A673 (cell line): Measurements from ENCODE around the gene GPC6. TPM values are rescaled to one million over a fixed set of nuclear protein-coding genes. Genes with fewer than 3 reads are reported as not detected.

Experiments
- BruUV-seq: library from RNA; stranded (reverse); fragments of 400-500 nt; replicated peaks from 2 replicates; lab custom pipeline; 2021; lab: Mats Ljungman, UMichigan
- CTCF ChIA-PET: fragments of 300-600 bp; sonication (Branson Sonifier 250); formaldehyde crosslinking; loops from one replicate; lab custom pipeline; 2022; ENCODE audit warnings: antibody characterized with exemption; lab: Charles Lee
- POLR2A ChIA-PET: fragments of 300-600 bp; sonication (Branson Sonifier 250); formaldehyde crosslinking; loops from one replicate; lab custom pipeline; 2022; ENCODE audit warnings: antibody characterized with exemption; ENCODE audit not compliant: low non-redundant PET; lab: Charles Lee
- DNase-seq: peaks from one replicate; pipeline ENCODE4 v3.0.0-alpha.2; 2015; ENCODE audit warnings: low spot score
- H3K27ac ChIP-seq: fragments of 200-600 bp; sonication (generic); 2 replicates; pipeline ENCODE4 v1.5.1; 2016; ENCODE audit warnings: mixed run types, low read depth, mild to moderate bottlenecking, mixed read lengths, antibody characterized with exemption, low read length; ENCODE audit not compliant: poor library complexity, severe bottlenecking
- H3K27me3 ChIP-seq: fragments of 200-600 bp; sonication (generic); replicated peaks from 2 replicates; pipeline ENCODE4 v1.6.1; 2017; ENCODE audit warnings: mixed run types, low read depth, mild to moderate bottlenecking, mixed read lengths, antibody characterized with exemption, low read length; ENCODE audit not compliant: insufficient read depth, poor library complexity
- H3K36me3 ChIP-seq: fragments of 200-600 bp; sonication (generic); 2 replicates; pipeline ENCODE4 v1.6.1; 2016; ENCODE audit warnings: mixed run types, mild to moderate bottlenecking, mixed read lengths, antibody characterized with exemption, low read length; ENCODE audit not compliant: insufficient read depth, poor library complexity, severe bottlenecking
- H3K4me1 ChIP-seq: fragments of 200-600 bp; sonication (generic); 2 replicates; pipeline ENCODE4 v1.6.1; 2017; ENCODE audit warnings: mixed run types, mild to moderate bottlenecking, mixed read lengths, antibody characterized with exemption, low read length; ENCODE audit not compliant: insufficient read depth, poor library complexity, severe bottlenecking
- H3K4me3 ChIP-seq: fragments of 200-600 bp; sonication (generic); 2 replicates; pipeline ENCODE4 v1.5.1; 2016; ENCODE audit warnings: low read depth, mixed run types, mild to moderate bottlenecking, mixed read lengths, low read length; ENCODE audit not compliant: poor library complexity, severe bottlenecking
- H3K9me3 ChIP-seq: fragments of 200-600 bp; sonication (generic); 2 replicates; pipeline ENCODE4 v1.6.1; 2016; ENCODE audit warnings: mixed run types, low read depth, mild to moderate bottlenecking, mixed read lengths, antibody characterized with exemption, low read length; ENCODE audit not compliant: poor library complexity, severe bottlenecking
- EZH2 ChIP-seq: fragments of 200-600 bp; sonication (generic); IDR thresholded peaks from 2 replicates; pipeline ENCODE4 v1.6.1; 2017; ENCODE audit warnings: borderline replicate concordance, low read depth, mild to moderate bottlenecking, mixed read lengths, antibody characterized with exemption, low read length; ENCODE audit not compliant: poor library complexity, severe bottlenecking
- intact Hi-C: fragments of 100-400 bp; cut with micrococcal nuclease; formaldehyde crosslinking; loops from one replicate; pipeline ENCODE4 v1.10.0; 2022; ENCODE audit not compliant: unreplicated experiment
- total RNA-seq: library from RNA; stranded (reverse); gene quantifications from 2 replicates; pipeline ENCODE4 v1.2.3, GENCODE V29; 2021
- TF ChIP-seq, protein P1 (sequence below): fragments of 300-800, 200-600 bp; sonication (generic); conservative IDR thresholded peaks from 2 replicates; pipeline ENCODE4 v1.5.1; 2017; ENCODE audit warnings: low read depth, mild to moderate bottlenecking, antibody characterized with exemption, low read length, moderate library complexity, mixed read lengths

GPC6 gene
- total RNA-seq, 1 experiment from 2014 or later, result 23.3 TPM

DNA sequence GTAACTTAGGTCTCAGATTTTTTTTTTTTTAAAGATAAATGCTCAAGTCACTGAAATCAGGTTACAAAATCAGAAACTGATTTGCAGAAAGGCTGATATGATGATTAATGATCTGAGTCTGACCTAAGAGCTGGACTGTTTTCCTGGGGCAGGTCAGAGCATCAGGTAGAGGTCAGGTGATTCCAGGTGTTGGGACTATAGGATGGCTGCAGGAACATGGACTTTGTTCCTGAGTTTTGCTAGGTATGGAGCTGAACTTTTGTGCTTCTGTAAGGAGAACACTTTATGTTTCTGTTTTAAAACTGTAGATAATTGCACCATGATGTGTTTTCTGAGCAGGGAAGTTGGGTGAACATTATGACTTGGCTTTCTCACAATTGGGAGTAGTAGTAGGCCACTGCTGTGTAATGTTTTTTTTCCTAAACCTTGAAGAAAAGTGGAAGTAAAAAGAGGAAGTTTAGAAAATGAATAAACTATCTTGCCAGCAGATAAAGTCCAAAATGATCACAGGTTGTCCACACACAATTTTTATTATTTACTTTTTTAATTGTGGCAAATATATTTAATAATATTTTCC, 955.7 kb downstream of the GPC6 start:
- BruUV-seq, result no TSS peak
- ChIA-PET CTCF (interaction anchor here (0.7 kb wide), 1 partner anchor 180 kb away, joined by 3 read pairs; no protein-coding TSS in a partner anchor), POLR2A (no interaction called here)
- intact Hi-C loops, result no loop called here
- DNase-seq, result no peak
- Histone ChIP-seq H3K4me1 (peaks cover 12% of the 10 kb centered on the region), H3K9me3 (no peaks in the 10 kb centered on the region), H3K36me3 (no peaks in the 10 kb centered on the region), H3K27me3 (no peaks in the 10 kb centered on the region), H3K27ac (no peak overlapping the region), H3K4me3 (no peak overlapping the region)
- TF ChIP-seq, protein P1, sequence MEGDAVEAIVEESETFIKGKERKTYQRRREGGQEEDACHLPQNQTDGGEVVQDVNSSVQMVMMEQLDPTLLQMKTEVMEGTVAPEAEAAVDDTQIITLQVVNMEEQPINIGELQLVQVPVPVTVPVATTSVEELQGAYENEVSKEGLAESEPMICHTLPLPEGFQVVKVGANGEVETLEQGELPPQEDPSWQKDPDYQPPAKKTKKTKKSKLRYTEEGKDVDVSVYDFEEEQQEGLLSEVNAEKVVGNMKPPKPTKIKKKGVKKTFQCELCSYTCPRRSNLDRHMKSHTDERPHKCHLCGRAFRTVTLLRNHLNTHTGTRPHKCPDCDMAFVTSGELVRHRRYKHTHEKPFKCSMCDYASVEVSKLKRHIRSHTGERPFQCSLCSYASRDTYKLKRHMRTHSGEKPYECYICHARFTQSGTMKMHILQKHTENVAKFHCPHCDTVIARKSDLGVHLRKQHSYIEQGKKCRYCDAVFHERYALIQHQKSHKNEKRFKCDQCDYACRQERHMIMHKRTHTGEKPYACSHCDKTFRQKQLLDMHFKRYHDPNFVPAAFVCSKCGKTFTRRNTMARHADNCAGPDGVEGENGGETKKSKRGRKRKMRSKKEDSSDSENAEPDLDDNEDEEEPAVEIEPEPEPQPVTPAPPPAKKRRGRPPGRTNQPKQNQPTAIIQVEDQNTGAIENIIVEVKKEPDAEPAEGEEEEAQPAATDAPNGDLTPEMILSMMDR, result no peak
- TF ChIP-seq EZH2, result no peak

DNA sequence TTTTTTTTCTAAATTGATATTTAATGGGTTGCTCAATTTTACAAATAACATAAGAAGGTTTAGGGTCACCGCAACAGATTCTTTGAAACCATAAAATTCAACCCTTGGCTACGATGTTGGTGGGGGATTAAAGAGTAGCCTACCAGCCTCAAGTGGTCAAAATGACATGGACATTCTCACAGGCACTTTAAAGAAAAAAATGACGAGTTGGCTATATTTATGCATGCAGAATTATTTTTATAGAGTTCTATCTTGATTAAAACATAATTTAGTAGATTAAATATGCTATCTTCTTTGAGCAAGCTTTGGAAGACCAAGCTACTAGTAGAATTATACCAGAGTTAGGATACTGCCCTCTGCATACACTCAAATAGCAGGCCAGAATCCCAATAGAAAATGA, 959.9 kb downstream of the GPC6 start:
- ChIA-PET CTCF (no interaction called here), POLR2A (no interaction called here)
- no peak for DNase-seq
- Histone ChIP-seq H3K4me3 (no peak overlapping the region), H3K9me3 (no peaks in the 10 kb centered on the region), H3K36me3 (no peaks in the 10 kb centered on the region), H3K27ac (no peak overlapping the region), H3K4me1 (peaks cover 19% of the 10 kb centered on the region), H3K27me3 (no peaks in the 10 kb centered on the region)
- no TSS peak for BruUV-seq
- intact Hi-C loops, result no loop called here
- TF ChIP-seq, protein P1, result no peak
- TF ChIP-seq EZH2, result no peak

DNA sequence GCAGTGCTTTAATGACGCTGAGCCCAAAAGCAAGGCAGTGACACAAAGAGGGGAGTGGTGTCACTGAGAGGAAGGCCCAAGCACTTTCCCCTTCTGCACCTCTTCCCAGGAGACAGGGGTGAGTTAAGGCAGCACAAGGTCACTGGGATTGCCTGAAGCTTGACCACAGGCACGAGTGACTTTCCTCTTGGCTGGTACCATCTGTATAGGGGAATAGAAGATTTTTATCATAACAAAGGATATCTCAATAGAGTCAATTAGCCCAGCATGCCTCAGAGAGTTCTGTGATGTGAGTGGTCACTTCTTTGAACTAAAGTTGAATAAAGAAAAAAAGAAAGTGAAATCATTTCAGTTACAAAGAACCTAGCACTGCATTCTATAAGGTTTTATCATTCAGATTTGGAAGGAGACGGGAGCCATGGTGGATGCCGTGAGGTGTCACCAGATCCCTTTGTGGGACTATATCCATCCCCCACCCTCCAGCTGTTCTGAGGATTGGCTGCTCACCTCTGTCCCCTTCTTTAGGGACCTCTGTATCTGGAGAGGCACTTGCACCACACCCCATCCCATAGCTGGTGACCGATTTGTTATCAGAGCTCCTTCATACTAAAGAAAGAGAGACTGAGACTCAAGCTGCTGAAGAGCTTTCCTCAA, 961.7 kb downstream of the GPC6 start:
- Histone ChIP-seq H3K9me3 (no peaks in the 10 kb centered on the region), H3K4me3 (no peak overlapping the region), H3K27ac (no peak overlapping the region), H3K27me3 (no peaks in the 10 kb centered on the region), H3K4me1 (peaks cover 33% of the 10 kb centered on the region), H3K36me3 (no peaks in the 10 kb centered on the region)
- no TSS peak for BruUV-seq
- POLR2A ChIA-PET, result no interaction called here
- TF ChIP-seq EZH2, result no peak
- TF ChIP-seq, protein P1, result no peak
- DNase-seq, result no peak
- CTCF ChIA-PET, result interaction anchor here (0.6 kb wide), 1 partner anchor 46 kb away, joined by 6 read pairs; no protein-coding TSS in a partner anchor
- intact Hi-C loops, result no loop called here
